Choroid plexus epithelial cell (primary cell): ENCODE measurements around the gene GALNT9.

Experiments
- DNase-seq: peaks from one replicate; pipeline ENCODE4 v3.0.0-alpha.2; 2010; ENCODE audit warnings: low read depth
- H3K4me3 ChIP-seq: 2 replicates; pipeline ENCODE4 v1.5.1; 2011; ENCODE audit warnings: low read depth, mild to moderate bottlenecking, control low read depth, low read length, moderate library complexity
- TF ChIP-seq, protein P1 (sequence below): conservative IDR thresholded peaks from 2 replicates; pipeline ENCODE4 v1.5.1; 2011; ENCODE audit warnings: low read depth, mild to moderate bottlenecking, control low read depth, inconsistent platforms, low read length, moderate library complexity

GALNT9 gene

DNA sequence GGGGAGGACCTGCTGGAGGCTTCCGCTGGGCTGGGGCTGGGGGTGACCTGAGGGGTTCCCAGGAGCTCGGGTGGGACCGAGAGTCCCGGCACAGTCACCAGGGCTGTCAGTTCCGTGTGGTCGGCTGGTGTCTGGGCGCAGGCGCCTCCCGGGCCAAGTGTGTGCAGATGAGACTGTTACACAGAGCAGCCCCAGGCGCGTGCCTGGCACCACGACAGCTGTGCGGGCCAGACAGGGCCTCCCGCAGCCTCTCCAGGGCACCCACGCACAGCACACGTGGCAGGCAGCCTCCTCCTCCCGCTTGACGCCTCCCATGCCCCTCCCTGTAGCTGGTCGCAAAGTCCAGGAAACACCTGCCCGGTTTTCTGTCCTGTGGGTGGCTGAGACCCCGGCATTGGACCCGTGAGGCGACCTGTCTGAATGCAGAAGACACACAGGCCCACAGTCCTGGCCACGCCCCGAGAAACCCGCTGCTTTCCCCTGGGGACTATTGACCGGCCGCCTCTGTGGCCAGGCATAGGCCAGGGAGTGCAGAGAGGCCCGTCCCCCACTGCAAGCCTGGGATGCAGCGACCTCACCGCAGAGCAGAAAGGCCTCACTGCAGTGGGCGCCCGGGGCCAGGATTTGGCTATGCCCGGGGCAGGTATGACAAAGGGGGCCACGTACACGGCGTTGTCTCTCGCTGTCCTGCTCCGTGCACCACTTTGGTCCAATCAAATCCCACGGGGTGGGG, 12.1 kb upstream of the GALNT9 start:
- TF ChIP-seq, protein P1, sequence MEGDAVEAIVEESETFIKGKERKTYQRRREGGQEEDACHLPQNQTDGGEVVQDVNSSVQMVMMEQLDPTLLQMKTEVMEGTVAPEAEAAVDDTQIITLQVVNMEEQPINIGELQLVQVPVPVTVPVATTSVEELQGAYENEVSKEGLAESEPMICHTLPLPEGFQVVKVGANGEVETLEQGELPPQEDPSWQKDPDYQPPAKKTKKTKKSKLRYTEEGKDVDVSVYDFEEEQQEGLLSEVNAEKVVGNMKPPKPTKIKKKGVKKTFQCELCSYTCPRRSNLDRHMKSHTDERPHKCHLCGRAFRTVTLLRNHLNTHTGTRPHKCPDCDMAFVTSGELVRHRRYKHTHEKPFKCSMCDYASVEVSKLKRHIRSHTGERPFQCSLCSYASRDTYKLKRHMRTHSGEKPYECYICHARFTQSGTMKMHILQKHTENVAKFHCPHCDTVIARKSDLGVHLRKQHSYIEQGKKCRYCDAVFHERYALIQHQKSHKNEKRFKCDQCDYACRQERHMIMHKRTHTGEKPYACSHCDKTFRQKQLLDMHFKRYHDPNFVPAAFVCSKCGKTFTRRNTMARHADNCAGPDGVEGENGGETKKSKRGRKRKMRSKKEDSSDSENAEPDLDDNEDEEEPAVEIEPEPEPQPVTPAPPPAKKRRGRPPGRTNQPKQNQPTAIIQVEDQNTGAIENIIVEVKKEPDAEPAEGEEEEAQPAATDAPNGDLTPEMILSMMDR = no peak
- DNase-seq = no peak
- no peak overlapping the region for H3K4me3 ChIP-seq

DNA sequence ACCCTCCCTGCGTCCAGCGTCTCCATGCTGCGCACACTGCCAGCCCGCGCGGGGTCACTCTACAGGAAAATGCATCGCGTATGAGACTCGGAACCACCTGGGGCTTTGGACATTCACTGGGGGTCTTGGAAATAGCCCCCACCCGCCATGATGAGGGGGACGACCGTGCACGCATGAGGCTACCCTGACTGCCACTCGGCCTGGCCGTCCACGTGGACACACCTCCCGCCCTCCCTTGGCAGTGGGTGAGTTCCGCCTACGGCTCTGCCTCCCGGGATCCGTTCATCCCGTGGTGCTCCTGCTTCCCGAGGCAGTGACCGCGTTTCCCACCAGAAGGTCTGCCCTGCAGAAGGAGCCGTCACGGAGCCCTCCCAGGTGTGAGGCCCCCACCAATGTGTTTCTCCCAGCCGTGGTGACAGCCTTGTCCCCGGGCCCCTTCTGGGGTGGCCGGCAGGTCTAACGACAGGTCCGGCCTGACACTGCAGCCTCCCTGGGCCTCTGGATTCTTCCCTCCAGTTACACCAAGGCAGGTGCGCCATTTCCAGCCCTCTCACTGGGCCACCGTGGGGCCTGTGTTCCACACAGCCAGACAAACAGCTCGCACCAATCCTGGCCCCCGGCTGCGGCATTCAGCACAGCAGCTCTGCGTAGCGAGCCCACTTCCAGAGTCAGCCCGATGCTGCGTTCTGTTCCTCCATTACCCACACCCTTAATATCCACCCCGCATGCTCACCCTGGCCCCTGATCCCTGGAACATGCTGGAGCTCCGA, 11.1 kb upstream of the GALNT9 start:
- DNase-seq = no peak
- TF ChIP-seq, protein P1 = no peak
- H3K4me3 ChIP-seq = no peak overlapping the region

GRCh38 chr12:132339856-132340255, 10.5 kb upstream of the GALNT9 start:
- DNase-seq = no peak
- TF ChIP-seq, protein P1 = no peak
- H3K4me3 ChIP-seq = no peak overlapping the region

DNA sequence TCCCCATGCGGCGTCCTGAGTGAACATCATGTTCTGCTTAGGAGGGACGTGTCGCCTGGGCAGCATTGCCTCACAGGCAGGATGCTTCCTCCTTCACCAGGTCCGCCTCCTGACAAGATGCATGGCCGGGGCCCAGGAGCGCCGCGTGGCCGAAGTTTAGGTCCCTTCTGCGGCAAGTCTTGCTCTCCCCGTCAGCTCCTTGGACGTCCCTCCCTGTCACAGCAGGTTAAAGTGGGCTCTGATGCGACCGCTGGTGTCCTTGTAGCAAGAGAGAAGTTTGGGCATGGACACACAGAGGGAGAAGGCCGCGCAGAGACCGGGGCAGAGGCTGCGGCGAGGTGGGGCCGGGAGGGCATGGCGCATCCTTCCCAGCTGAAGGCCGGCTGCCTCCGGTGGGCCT, 9.4 kb upstream of the GALNT9 start:
- H3K4me3 ChIP-seq = no peak overlapping the region
- TF ChIP-seq, protein P1 = no peak
- no peak for DNase-seq

- H3K4me3 ChIP-seq = no peak overlapping the region
- TF ChIP-seq, protein P1 = no peak
- no peak for DNase-seq
Measured at GRCh38 chr12:132338311-132338710, 8.9 kb upstream of the GALNT9 start.

DNA sequence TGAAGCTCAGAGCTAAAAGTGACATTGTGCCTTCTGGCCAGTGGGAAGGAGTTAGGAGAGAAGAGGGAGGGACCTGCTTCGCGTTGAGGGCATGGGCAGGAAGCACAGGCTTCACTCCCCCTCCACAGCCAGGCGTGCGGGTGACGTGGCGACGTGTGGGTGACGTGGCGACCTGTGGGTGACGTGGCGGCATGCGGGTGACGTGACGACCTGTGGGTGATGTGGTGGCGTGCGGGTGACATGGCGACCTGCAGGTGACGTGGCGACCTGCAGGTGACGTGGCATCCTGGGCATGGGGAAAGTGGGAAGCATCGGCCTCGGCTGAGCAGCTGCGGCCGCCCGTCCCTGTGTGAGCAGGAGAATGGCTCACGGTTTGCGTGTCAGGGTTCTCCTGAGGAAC, 8.2 kb upstream of the GALNT9 start:
- TF ChIP-seq, protein P1 = no peak
- no peak for DNase-seq
- H3K4me3 ChIP-seq = no peak overlapping the region
